ENCODE results near the gene FGFR1OP2. TPM values are rescaled to one million over a fixed set of nuclear protein-coding genes. Genes with fewer than 3 reads are reported as not detected.
"Not testable (repeated sequence)": the region's sequence is repeated elsewhere in the genome, so short reads cannot be mapped to it uniquely, and the experiment has no call there.

Gene FGFR1OP2
- total RNA-seq = 120 and 132 TPM in 2 replicates

- peak; percentile 99 for DNase-seq
Observed at GRCh38 chr12:26937863-26938700, at the start of gene FGFR1OP2, which contains the start of gene INTS13. TSS of gene FGFR1OP2 (plus strand) at chr12:26938470. CDS start at chr12:26954159, 15,689 bp downstream. TSS of gene INTS13 (minus strand) at chr12:26937981. CDS start at chr12:26936803, 1,178 bp downstream.

GRCh38 chr12:26890784-26891183 lies 47.5 kb upstream of the FGFR1OP2 start:
- DNase-seq = no peak

- DNase-seq = no peak
Observed at GRCh38 chr12:26891704-26892103, 46.6 kb upstream of the FGFR1OP2 start.

GRCh38 chr12:26895672-26896071 lies 42.6 kb upstream of the FGFR1OP2 start:
- DNase-seq = no peak

- no peak for DNase-seq
Observed at GRCh38 chr12:26896913-26897312, 41.4 kb upstream of the FGFR1OP2 start.

- not testable (repeated sequence) for DNase-seq
Observed at GRCh38 chr12:26903396-26903795, 34.9 kb upstream of the FGFR1OP2 start.

- DNase-seq = no peak
Observed at GRCh38 chr12:26906024-26906423, 32.2 kb upstream of the FGFR1OP2 start.

- DNase-seq = no peak
Observed at GRCh38 chr12:26906704-26907103, 31.6 kb upstream of the FGFR1OP2 start.

- DNase-seq = peak; percentile 19
Observed at GRCh38 chr12:26918321-26919215, 19.7 kb upstream of the FGFR1OP2 start.

GRCh38 chr12:26919216-26919555 lies 19.1 kb upstream of the FGFR1OP2 start:
- DNase-seq = no peak

GRCh38 chr12:26921886-26922285 lies 16.4 kb upstream of the FGFR1OP2 start:
- DNase-seq = no peak

GRCh38 chr12:26928661-26929060 lies 9.6 kb upstream of the FGFR1OP2 start:
- DNase-seq = no peak

GRCh38 chr12:26929590-26929989 lies 8.7 kb upstream of the FGFR1OP2 start:
- DNase-seq = no peak

GRCh38 chr12:26935636-26936378 lies 2.5 kb upstream of the FGFR1OP2 start:
- peak; percentile 20 for DNase-seq

GRCh38 chr12:26936559-26937442 lies 1.5 kb upstream of the FGFR1OP2 start:
- peak; percentile 11 for DNase-seq

- no peak for DNase-seq
Observed at GRCh38 chr12:26937443-26937862, 817 bp upstream of the FGFR1OP2 start.

GRCh38 chr12:26938701-26939062 lies 412 bp downstream of the FGFR1OP2 start:
- DNase-seq = no peak

- peak; percentile 28 for DNase-seq
Observed at GRCh38 chr12:26939192-26939832, 1.0 kb downstream of the FGFR1OP2 start.

GRCh38 chr12:26939953-26940352 lies 1.7 kb downstream of the FGFR1OP2 start:
- DNase-seq = no peak

GRCh38 chr12:26940516-26941214 lies 2.4 kb downstream of the FGFR1OP2 start:
- DNase-seq = peak; percentile 33

- DNase-seq = peak; percentile 23
Observed at GRCh38 chr12:26941215-26941594, 2.9 kb downstream of the FGFR1OP2 start.

Data from dermis blood vessel endothelial cell (primary cell).